Measurements from ENCODE around the gene MAMLD1.
A peak's percentile ranks its signal among the peaks of the same experiment; 100 is the strongest.

MAMLD1 gene

DNA sequence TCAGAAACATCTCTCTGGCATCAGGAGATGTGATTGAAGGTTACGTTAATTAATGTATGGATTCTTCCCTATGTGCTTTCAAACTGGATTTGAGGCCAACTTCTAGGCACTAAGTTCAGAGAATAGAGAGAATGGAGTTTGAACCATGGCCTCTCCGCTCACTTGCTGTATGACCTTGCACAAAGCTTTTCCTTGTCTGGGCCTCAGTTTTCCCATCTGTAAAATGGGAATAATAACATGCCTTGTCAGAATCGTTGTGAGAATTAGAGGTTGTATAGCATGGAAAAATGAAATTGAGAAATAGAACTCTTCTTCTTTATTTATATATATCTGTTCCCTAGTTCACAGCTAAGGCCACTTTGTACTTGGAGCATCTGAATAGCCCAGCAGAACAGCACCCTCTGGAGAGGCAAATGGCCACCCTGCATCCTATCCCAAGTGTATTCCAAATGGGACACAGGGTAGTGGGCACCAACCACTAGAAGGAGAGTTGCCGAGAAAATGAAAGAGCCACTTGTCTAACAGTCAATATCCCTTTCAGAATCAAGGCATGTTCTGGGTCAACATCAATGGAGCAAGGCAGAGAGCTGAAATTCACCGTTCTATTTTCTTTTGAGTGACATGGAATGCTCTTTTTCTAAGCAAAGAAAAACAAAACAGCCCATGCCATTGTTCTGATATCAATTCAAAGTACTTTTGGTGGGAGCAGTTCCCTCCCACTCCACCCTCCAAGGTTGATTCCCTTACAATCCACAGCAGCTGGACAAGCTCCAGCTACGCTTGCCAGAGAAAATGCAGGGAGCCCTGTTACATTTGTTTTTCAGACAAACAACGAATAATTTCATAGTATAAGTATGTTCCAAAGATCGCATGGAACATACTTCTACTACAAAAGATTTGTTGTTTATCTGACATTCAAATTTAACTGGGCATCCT is 182.0 kb downstream of the MAMLD1 start:
- H3K9ac ChIP-seq (ENCODE audit: insufficient read length, low read depth) = no peak overlapping the region
- peaks cover 2% of the 10 kb centered on the region for H3K4me1 ChIP-seq (ENCODE audit: insufficient read depth, insufficient read length)
- no peak overlapping the region for H3K4me3 ChIP-seq (ENCODE audit: insufficient read length, low read depth)
- H3K9me3 ChIP-seq (ENCODE audit: insufficient read depth, low read length) = no peaks in the 10 kb centered on the region
- DNase-seq (ENCODE audit: low read depth, low spot score) = no peak
- TF ChIP-seq SUZ12 (IDR thresholded peaks at IDR 0.05; ENCODE audit: extremely low read depth, insufficient read depth, insufficient read length) = no peak
- no peak for TF ChIP-seq YY1 (IDR thresholded peaks at IDR 0.05; ENCODE audit: insufficient read depth, insufficient read length)
- no peak for TF ChIP-seq ZNF274 (IDR thresholded peaks at IDR 0.05; ENCODE audit: low read depth, low read length)
- peaks cover 22% of the 10 kb centered on the region for H3K27me3 ChIP-seq (ENCODE audit: insufficient read depth, insufficient read length)
- no peaks in the 10 kb centered on the region for H3K36me3 ChIP-seq (ENCODE audit: insufficient read depth, insufficient read length, low read length)

DNA sequence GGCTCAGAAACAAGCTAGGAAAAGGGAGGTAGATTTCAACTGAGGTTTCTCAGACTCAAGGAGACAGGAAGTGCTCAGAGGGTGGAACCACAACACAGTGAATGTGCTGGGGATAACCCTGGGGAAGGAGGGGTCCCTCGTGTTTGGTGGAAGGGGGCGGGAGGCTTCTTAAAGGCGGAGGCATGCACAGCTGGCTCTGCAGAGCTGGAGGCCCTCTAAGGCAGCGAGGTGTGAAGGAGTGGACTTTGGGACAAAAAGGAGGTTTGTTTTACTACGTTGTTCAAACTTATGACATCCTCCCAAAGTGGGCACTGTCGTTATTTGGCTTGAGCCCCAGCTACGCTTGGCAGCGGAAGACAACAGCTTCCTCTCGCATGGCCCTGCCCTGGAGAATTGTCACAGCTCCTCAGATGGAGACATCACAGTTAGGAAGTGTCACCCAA is 183.6 kb downstream of the MAMLD1 start:
- Histone ChIP-seq H3K36me3 (ENCODE audit: insufficient read depth, insufficient read length, low read length) (no peaks in the 10 kb centered on the region), H3K9ac (ENCODE audit: insufficient read length, low read depth) (no peak overlapping the region), H3K4me3 (ENCODE audit: insufficient read length, low read depth) (no peak overlapping the region), H3K9me3 (ENCODE audit: insufficient read depth, low read length) (no peaks in the 10 kb centered on the region), H3K27me3 (ENCODE audit: insufficient read depth, insufficient read length) (peaks cover 22% of the 10 kb centered on the region), H3K4me1 (ENCODE audit: insufficient read depth, insufficient read length) (peaks cover 2% of the 10 kb centered on the region)
- no peak for DNase-seq (ENCODE audit: low read depth, low spot score)
- TF ChIP-seq YY1 (IDR thresholded peaks at IDR 0.05; ENCODE audit: insufficient read depth, insufficient read length) (no peak), SUZ12 (IDR thresholded peaks at IDR 0.05; ENCODE audit: extremely low read depth, insufficient read depth, insufficient read length) (no peak), ZNF274 (IDR thresholded peaks at IDR 0.05; ENCODE audit: low read depth, low read length) (no peak)

DNA sequence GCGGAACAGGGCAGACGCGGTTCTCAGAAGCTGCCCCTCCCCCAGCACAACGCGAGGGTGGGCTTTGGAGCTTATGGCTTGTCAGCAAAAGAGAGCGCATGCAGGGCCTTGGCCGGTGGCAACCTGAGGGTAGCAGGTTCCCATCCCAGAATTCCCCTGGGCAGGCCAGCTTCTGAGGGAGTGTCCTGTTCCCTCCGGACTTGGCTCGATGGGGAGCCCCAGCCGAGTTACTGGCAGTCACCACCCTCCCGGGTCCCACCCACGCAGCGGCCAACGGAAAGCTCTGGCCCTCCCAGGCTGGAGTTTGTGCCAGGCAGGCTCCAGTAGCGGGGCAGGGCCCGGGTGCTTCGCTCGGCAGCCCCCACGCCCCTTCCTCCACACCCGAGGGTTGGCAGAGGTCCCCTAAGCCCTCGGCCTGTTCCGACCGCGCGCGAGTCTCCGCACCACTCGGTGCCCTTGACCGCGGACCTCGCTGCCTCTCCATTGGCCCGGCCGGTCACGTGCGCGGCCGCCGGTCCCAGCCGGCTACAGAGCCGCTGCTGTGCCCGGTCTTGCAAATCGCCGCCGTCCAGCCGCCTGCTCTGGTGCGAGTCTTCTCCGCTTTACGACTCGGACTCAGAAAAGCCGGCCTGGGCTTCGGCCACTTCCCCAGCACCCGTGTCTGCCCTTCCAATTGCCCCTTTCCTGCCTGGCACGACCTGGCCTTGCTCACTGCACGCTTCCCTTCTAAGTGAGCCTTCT is 184.4 kb downstream of the MAMLD1 start:
- Histone ChIP-seq H3K27me3 (ENCODE audit: insufficient read depth, insufficient read length) (peaks cover 22% of the 10 kb centered on the region), H3K36me3 (ENCODE audit: insufficient read depth, insufficient read length, low read length) (no peaks in the 10 kb centered on the region), H3K4me1 (ENCODE audit: insufficient read depth, insufficient read length) (peaks cover 2% of the 10 kb centered on the region), H3K4me3 (ENCODE audit: insufficient read length, low read depth) (peak overlapping the region; percentile 8), H3K9me3 (ENCODE audit: insufficient read depth, low read length) (no peaks in the 10 kb centered on the region), H3K9ac (ENCODE audit: insufficient read length, low read depth) (peak overlapping the region; percentile 64)
- DNase-seq (ENCODE audit: low read depth, low spot score) = no peak
- TF ChIP-seq SUZ12 (IDR thresholded peaks at IDR 0.05; ENCODE audit: extremely low read depth, insufficient read depth, insufficient read length) (no peak), YY1 (IDR thresholded peaks at IDR 0.05; ENCODE audit: insufficient read depth, insufficient read length) (no peak), ZNF274 (IDR thresholded peaks at IDR 0.05; ENCODE audit: low read depth, low read length) (no peak)

DNA sequence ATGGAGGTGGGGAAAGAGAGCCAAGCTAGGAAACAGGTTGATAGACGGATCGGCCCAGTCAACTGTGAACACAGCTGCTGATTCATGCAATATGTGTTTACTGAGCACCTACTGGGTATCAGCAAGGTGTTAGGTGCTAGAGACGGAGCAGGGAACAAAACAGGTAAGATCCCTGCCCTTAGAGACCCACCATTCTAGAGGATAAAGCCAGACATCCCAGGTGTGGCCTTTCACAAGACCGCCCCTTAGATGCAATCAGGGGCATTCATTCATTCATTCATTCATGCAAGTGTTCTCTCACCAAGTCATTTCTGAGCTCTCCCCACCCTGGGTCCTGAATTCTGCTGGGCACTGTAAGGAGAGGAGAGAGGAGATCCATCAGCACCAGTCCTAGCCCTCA is 185.1 kb downstream of the MAMLD1 start:
- DNase-seq (ENCODE audit: low read depth, low spot score) = no peak
- Histone ChIP-seq H3K4me1 (ENCODE audit: insufficient read depth, insufficient read length) (peaks cover 2% of the 10 kb centered on the region), H3K36me3 (ENCODE audit: insufficient read depth, insufficient read length, low read length) (no peaks in the 10 kb centered on the region), H3K9ac (ENCODE audit: insufficient read length, low read depth) (no peak overlapping the region), H3K9me3 (ENCODE audit: insufficient read depth, low read length) (no peaks in the 10 kb centered on the region), H3K4me3 (ENCODE audit: insufficient read length, low read depth) (no peak overlapping the region), H3K27me3 (ENCODE audit: insufficient read depth, insufficient read length) (peaks cover 22% of the 10 kb centered on the region)
- TF ChIP-seq SUZ12 (IDR thresholded peaks at IDR 0.05; ENCODE audit: extremely low read depth, insufficient read depth, insufficient read length) (no peak), ZNF274 (IDR thresholded peaks at IDR 0.05; ENCODE audit: low read depth, low read length) (no peak), YY1 (IDR thresholded peaks at IDR 0.05; ENCODE audit: insufficient read depth, insufficient read length) (no peak)

DNA sequence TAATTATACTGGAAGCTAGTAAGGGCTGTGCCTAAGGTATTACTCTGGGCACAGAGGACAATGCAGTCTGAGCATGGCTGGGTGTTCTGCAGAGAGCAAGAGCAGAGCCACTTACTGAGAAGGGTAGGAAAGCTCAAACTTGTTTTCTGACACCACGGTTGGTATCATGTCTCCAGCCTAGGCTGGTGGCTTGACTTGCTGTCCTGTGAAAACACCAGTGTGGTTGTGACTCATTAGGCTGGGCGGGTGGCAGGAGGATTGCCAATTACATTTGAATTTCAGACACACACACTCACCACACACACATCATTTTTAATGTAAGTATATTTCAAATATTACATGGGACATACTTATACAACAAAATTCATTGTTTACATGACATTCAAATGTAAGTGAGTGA is 185.6 kb downstream of the MAMLD1 start:
- H3K4me1 ChIP-seq (ENCODE audit: insufficient read depth, insufficient read length) = peaks cover 2% of the 10 kb centered on the region
- H3K27me3 ChIP-seq (ENCODE audit: insufficient read depth, insufficient read length) = peaks cover 22% of the 10 kb centered on the region
- H3K4me3 ChIP-seq (ENCODE audit: insufficient read length, low read depth) = no peak overlapping the region
- TF ChIP-seq SUZ12 (IDR thresholded peaks at IDR 0.05; ENCODE audit: extremely low read depth, insufficient read depth, insufficient read length) (no peak), YY1 (IDR thresholded peaks at IDR 0.05; ENCODE audit: insufficient read depth, insufficient read length) (no peak), ZNF274 (IDR thresholded peaks at IDR 0.05; ENCODE audit: low read depth, low read length) (no peak)
- DNase-seq (ENCODE audit: low read depth, low spot score) = no peak
- H3K9me3 ChIP-seq (ENCODE audit: insufficient read depth, low read length) = no peaks in the 10 kb centered on the region
- no peaks in the 10 kb centered on the region for H3K36me3 ChIP-seq (ENCODE audit: insufficient read depth, insufficient read length, low read length)
- H3K9ac ChIP-seq (ENCODE audit: insufficient read length, low read depth) = no peak overlapping the region

DNA sequence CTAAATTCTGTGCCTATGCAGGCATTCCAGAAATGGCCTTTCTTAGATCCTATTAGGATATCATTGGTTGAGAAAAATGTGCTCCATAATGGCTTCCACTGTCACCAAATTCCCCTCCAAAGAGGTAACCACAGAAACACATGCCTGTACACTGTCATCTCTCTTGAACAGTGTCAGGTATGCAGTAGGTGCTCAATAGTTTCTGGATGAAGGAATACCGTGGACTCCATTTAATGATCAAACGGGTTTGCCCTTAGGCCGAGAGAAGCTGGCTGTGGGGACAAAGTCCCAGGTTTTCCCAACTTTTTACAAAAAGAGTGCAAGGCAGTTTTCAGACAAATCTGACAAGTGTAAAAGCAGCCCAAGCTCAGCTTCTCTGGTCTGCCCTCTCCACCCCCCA is 188.8 kb downstream of the MAMLD1 start:
- no peak for TF ChIP-seq ZNF274 (IDR thresholded peaks at IDR 0.05; ENCODE audit: low read depth, low read length)
- TF ChIP-seq SUZ12 (IDR thresholded peaks at IDR 0.05; ENCODE audit: extremely low read depth, insufficient read depth, insufficient read length) = no peak
- TF ChIP-seq YY1 (IDR thresholded peaks at IDR 0.05; ENCODE audit: insufficient read depth, insufficient read length) = no peak
- Histone ChIP-seq H3K36me3 (ENCODE audit: insufficient read depth, insufficient read length, low read length) (no peaks in the 10 kb centered on the region), H3K9me3 (ENCODE audit: insufficient read depth, low read length) (no peaks in the 10 kb centered on the region), H3K4me3 (ENCODE audit: insufficient read length, low read depth) (no peak overlapping the region), H3K9ac (ENCODE audit: insufficient read length, low read depth) (no peak overlapping the region), H3K27me3 (ENCODE audit: insufficient read depth, insufficient read length) (peaks cover 20% of the 10 kb centered on the region), H3K4me1 (ENCODE audit: insufficient read depth, insufficient read length) (peaks cover 2% of the 10 kb centered on the region)
- no peak for DNase-seq (ENCODE audit: low read depth, low spot score)

DNA sequence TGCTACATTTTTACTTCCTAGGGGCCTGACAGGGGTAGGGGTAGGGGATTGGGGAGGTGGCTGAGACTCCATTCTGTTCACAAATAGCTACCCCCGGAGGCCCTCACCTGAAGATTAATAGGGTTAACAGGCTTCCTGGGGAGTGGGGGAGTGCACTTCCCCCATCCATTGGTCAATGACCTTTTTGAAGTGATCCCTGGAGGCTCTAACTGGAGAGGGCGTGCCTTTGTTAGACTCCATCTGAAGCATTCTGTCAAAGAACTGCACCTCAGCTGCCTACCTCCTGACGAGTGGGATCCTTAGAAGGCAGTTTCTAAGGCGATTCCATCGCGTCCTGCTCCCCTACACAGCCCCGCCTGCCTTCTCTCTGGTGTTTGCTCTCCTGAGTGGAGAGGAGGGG is 195.3 kb downstream of the MAMLD1 start:
- no peak for TF ChIP-seq SUZ12 (IDR thresholded peaks at IDR 0.05; ENCODE audit: extremely low read depth, insufficient read depth, insufficient read length)
- no peak for TF ChIP-seq YY1 (IDR thresholded peaks at IDR 0.05; ENCODE audit: insufficient read depth, insufficient read length)
- TF ChIP-seq ZNF274 (IDR thresholded peaks at IDR 0.05; ENCODE audit: low read depth, low read length) = no peak
- no peak for DNase-seq (ENCODE audit: low read depth, low spot score)
- Histone ChIP-seq H3K36me3 (ENCODE audit: insufficient read depth, insufficient read length, low read length) (no peaks in the 10 kb centered on the region), H3K27me3 (ENCODE audit: insufficient read depth, insufficient read length) (no peaks in the 10 kb centered on the region), H3K9me3 (ENCODE audit: insufficient read depth, low read length) (no peaks in the 10 kb centered on the region), H3K4me3 (ENCODE audit: insufficient read length, low read depth) (no peak overlapping the region), H3K4me1 (ENCODE audit: insufficient read depth, insufficient read length) (no peaks in the 10 kb centered on the region), H3K9ac (ENCODE audit: insufficient read length, low read depth) (no peak overlapping the region)
